GM12874 (cell line): Measurements from ENCODE around the gene RASA3.

Experiments used
- TF ChIP-seq, protein P1 (sequence below): IDR thresholded peaks from 2 replicates; pipeline ENCODE4 v1.5.1; 2011; ENCODE audit warnings: low read depth, mild to moderate bottlenecking, control low read depth, low read length, moderate library complexity; ENCODE audit not compliant: insufficient read depth

Gene RASA3

DNA sequence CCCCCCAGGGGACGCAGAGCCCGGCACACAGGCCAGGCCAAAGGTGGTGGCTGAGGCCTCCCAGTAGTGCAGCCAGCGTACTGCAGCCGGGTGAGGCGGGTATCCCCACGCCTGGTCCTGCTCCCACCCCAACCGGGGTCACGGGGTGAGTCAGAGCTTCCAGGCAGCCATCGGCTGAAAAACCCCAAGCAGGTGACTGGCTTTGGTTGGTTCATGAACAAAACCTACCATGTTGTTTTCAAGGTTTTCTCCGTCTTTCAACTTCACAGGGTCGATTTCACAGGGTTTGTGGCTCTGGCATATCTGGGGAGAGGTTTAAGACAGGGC lies 116.5 kb downstream of the RASA3 start:
- TF ChIP-seq, protein P1, sequence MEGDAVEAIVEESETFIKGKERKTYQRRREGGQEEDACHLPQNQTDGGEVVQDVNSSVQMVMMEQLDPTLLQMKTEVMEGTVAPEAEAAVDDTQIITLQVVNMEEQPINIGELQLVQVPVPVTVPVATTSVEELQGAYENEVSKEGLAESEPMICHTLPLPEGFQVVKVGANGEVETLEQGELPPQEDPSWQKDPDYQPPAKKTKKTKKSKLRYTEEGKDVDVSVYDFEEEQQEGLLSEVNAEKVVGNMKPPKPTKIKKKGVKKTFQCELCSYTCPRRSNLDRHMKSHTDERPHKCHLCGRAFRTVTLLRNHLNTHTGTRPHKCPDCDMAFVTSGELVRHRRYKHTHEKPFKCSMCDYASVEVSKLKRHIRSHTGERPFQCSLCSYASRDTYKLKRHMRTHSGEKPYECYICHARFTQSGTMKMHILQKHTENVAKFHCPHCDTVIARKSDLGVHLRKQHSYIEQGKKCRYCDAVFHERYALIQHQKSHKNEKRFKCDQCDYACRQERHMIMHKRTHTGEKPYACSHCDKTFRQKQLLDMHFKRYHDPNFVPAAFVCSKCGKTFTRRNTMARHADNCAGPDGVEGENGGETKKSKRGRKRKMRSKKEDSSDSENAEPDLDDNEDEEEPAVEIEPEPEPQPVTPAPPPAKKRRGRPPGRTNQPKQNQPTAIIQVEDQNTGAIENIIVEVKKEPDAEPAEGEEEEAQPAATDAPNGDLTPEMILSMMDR = no peak

DNA sequence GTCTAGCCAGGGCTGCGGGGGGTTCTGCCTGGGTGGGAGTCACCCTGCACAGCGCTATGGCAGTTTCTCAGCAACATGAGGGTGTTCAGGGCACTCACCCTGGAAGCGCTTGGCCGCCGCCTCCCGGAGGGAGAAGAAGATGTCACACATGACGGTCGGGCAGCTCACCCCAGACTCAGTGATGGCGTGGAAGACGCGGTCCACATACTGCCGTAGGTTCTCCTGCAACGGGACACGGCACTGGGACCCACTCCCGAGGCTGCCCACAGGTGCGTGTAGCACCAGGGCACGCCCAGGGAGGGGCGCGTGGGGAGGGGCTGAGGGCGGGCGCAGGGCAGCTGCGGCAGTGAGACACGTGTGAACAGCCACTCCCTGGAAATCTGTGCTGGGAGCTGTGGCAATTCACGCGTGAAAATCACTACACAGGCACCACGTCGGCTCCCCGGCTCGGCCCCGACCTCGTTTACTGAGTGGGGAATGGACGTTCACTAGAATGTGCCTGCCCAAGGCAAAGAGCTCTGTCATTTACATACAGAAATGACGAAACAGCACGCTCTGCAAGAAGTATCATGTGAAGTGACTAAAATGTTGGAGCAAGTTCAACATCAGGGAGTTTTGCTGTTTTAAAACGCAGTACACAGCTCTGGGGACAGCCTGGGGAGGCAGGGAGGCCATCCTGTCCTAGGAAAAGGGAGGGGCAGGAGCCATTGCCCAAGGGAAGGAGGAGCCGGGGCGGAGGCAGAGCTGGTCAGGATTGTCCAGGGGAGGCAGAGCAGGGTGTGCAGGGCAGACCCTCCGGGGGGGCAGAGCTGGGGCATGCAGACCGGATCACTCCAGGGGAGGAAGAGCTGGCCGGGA lies 117.1 kb downstream of the RASA3 start:
- TF ChIP-seq, protein P1 = no peak

DNA sequence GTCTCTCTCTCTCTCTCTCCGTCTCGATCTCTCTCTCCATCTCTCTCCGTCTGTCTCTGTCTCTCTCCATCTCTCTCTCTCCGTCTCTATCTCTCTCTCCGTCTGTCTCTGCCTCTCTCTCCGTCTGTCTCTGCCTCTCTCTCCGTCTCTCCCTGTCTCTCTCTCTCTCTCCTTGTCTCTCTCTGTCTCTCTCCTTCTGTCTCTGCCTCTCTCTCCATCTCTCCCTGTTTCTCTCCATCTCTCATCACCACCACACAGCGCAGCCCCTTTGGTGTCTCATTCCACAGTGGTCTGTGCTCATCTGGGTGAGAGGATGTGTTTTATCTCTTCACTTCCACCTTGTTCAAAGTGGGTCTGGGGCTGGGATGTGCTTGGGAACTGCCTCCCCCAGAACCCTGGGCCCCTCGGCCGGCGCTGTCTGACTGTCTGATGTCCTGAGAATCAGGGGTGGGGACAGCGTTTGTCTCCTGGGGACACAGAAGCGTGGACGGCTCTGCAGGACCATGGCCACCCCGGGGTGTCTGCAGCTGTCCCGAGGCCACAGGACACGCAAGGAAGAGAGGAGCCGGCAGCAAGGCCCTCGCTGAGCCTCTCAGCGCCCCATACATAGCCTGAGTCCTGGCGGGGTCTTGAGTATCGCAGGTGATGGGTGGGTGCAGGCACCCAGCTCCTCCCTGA lies 118.3 kb downstream of the RASA3 start:
- TF ChIP-seq, protein P1 = no peak

DNA sequence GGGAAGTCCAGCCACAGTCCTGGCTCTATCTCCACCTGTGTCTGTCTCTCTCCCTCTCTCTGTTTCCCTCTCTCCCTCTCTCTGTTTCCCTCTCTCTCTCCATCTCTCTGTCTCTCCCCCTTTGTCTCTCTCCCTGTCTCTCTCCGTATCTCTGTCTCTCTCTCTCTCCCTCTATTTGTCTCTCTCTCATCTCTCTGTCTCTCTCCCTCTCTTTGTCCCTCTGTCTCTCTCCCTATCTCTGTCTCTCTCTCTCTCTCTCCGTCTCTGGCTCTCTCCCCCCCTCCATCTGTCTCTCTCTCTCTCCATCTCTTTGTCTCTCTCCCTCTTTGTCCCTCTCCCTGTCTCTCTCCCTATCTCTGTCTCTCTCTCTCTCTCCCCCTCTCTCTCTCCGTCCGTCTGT lies 119.1 kb downstream of the RASA3 start:
- TF ChIP-seq, protein P1 = no peak

DNA sequence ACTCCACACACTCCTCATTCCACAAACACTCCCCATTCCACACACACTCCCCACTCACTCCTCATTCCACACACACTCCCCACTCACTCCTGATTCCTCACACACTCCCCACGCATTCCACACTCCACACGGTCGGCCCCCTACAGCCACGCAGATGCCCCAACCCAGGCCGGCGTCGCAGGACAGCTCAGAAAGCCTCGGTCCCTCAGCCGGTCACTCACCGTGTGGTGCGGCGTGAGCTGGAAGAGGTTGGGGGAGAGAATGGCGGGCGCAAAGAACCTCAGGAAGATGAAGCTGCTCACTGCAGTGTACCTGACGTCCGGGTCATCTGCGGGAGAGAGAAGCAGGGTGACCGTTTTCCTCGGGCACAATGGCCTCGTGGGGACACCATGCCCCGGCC lies 119.5 kb downstream of the RASA3 start:
- TF ChIP-seq, protein P1 = no peak

DNA sequence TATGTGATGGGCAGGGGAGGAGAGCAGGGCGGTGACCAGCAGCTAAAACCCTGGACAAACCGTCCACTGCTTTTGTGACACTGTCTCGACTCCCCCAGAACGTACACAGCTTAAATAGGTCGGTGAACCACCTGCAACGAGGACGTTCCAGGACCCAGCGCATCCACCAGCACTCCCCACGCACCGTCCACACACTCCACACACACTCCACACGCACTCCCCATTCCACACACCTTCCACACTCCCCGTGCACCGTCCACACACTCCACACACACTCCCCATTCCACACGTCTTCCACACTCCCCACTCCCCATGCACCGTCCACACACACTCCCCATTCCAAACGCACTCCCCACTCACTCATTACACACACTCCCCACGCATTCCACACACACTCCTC lies 120.3 kb downstream of the RASA3 start:
- TF ChIP-seq, protein P1 = no peak

DNA sequence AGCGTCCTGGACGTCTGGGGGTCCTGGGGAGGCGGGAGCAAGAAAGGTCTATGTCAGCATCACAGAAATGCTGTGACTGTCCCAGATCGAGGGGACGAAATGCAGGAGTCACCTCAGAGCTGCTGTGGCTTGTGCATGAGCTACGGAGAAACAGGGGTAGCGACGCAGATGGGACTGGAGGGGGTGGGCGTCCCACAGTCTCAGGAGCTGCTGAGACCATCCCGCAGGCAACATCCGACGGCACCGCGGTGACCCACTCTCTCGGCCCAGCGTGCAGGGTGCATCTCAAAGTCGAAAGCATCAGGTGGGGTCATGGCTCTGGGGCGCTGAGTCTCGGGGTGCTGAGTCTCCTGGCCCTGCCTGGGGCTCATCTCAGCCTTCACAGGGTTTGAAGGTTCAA lies 121.2 kb downstream of the RASA3 start:
- TF ChIP-seq, protein P1 = no peak
